ES-I3 (cell line): ENCODE data around the gene GALNT18.

Experiments
- H3K36me3 ChIP-seq: 2 replicates; pipeline ENCODE4 v1.6.1; 2013; ENCODE audit warnings: mild to moderate bottlenecking, low read length, control low read depth, moderate library complexity; ENCODE audit not compliant: insufficient read depth
- H3K4me1 ChIP-seq: 2 replicates; pipeline ENCODE4 v1.6.1; 2013; ENCODE audit warnings: mild to moderate bottlenecking, control low read depth, low read length; ENCODE audit not compliant: insufficient read depth
- H3K9ac ChIP-seq: 2 replicates; pipeline ENCODE4 v1.6.1; 2013; ENCODE audit warnings: low read depth, mild to moderate bottlenecking, low read length, moderate library complexity
- H3K9me3 ChIP-seq: 2 replicates; pipeline ENCODE4 v1.6.1; 2013; ENCODE audit warnings: mild to moderate bottlenecking, low read length, moderate library complexity; ENCODE audit not compliant: control insufficient read depth, insufficient read depth

Gene GALNT18

DNA sequence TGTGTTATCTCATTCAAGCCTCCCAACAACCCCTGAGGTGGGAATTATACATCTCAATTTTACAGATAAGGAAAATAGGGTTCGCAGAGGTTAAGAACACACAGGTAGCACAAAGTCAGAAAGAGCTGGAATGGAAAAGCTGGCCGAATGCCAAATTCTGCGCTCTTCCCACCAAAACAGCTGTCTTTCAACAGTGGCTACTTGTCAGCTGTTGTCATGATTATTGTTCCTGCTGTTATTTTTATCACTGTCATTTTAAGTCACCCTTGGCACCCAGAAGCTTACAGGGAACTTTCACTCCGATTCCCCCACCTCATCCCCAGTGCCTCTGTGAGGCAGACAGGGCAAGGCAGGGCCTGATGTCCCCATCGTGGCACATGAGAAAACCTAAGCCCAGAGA, 194.3 kb downstream of the GALNT18 start:
- no peaks in the 10 kb centered on the region for H3K9me3 ChIP-seq
- H3K36me3 ChIP-seq = no peaks in the 10 kb centered on the region
- peaks cover 14% of the 10 kb centered on the region for H3K4me1 ChIP-seq
- H3K9ac ChIP-seq = no peak overlapping the region

DNA sequence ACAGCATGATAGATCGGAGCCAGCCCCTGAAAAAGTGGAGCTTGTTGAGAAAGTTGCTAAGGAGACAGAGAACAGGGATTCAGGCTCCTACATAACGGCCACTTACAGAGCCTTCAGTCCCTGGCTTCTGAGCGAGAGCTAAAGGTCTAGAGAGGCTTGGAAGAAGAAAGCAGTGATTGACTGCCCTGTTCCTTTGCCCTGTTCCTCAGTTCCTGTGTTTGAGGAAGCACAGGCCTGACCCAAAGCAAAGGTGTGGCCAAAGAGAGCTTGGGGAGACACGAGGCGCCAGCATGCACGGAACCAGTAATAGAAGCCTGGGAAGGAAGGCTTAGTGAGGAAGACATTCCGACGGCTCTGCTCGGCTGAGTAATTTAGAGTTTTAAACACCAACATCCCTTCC, 194.7 kb downstream of the GALNT18 start:
- H3K4me1 ChIP-seq = peaks cover 14% of the 10 kb centered on the region
- H3K9me3 ChIP-seq = no peaks in the 10 kb centered on the region
- H3K9ac ChIP-seq = no peak overlapping the region
- H3K36me3 ChIP-seq = no peaks in the 10 kb centered on the region

- Histone ChIP-seq H3K36me3 (no peaks in the 10 kb centered on the region), H3K4me1 (peaks cover 14% of the 10 kb centered on the region), H3K9me3 (no peaks in the 10 kb centered on the region), H3K9ac (no peak overlapping the region)
Measured at GRCh38 chr11:11426226-11426952, 195.4 kb downstream of the GALNT18 start.

DNA sequence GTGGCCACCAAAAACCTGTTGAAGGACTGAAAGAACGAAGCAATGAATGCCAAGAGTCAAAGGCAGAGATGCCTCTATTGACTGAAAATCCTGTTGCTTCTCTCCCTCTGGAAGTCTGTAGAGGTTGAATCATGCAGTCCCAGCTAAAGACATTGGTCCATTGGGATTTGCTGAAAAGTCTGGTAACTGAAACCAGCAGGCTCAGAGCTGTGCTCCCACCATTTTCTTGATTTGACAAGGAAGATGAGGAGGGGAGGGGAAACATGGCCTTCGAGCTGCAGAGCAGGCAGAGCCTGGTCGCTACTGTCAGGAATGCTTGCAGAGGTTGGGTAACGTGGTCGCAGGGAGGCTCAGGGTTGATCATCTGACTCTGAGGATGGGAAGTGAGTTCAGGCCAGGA, 196.0 kb downstream of the GALNT18 start:
- peaks cover 14% of the 10 kb centered on the region for H3K4me1 ChIP-seq
- H3K36me3 ChIP-seq = no peaks in the 10 kb centered on the region
- H3K9ac ChIP-seq = no peak overlapping the region
- no peaks in the 10 kb centered on the region for H3K9me3 ChIP-seq

- Histone ChIP-seq H3K9me3 (no peaks in the 10 kb centered on the region), H3K36me3 (no peaks in the 10 kb centered on the region), H3K9ac (no peak overlapping the region), H3K4me1 (peaks cover 14% of the 10 kb centered on the region)
Measured at GRCh38 chr11:11424688-11425087, 197.1 kb downstream of the GALNT18 start.

DNA sequence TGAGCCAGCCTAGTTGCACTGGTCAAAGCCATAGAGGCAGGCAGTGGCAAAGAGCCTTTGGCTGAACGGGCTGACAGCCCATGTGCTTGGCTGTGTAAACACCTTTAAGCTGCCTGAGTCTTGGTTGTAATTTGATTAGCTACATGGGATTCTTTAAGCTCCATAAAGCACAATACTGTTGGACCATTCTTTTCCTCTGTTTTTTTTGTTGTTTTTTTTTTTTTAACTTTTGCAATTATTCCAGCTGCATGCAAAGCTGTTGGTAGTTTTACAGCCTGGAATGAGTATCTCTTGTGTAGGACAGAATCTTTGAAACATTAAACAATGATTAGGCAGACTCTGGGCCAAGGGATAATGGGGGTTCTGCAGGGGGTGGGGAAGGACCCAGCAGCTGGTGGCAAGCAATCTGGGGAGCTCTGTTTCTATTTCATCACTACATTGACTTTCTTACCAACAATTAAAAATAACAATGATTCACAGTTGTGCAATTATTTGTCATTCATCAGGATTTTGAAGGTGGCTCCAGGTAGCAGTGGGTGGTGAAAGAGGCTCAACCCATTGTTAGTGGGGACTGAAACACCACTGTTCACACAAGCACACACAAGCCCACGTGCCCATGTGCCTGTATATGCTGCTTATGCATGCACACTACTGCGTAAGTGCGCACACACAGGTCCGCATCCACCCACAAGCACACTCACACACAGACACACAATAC, 199.2 kb downstream of the GALNT18 start:
- Histone ChIP-seq H3K9me3 (no peaks in the 10 kb centered on the region), H3K9ac (no peak overlapping the region), H3K36me3 (no peaks in the 10 kb centered on the region), H3K4me1 (peaks cover 14% of the 10 kb centered on the region)

DNA sequence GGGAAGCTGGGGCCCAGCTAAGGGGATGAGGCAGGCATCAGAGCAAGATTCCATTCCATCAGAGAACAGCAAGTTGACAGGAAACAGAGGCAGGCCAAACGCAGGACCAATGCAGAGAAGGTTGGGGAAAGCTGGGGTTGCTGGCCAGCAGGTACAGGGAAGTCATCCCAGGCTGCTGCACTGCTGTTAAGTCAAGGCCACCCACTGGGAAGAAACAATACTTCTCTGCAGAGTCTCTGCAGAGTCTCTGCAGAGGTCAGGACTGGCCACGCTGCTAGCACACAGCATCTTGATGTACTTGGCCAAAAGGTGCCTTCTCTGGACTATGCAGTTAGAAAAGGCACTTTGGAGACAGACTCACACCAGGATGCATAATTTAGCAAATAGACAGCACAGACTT, 200.3 kb downstream of the GALNT18 start:
- no peaks in the 10 kb centered on the region for H3K36me3 ChIP-seq
- peaks cover 14% of the 10 kb centered on the region for H3K4me1 ChIP-seq
- H3K9ac ChIP-seq = no peak overlapping the region
- H3K9me3 ChIP-seq = no peaks in the 10 kb centered on the region

- Histone ChIP-seq H3K9ac (no peak overlapping the region), H3K4me1 (peaks cover 9% of the 10 kb centered on the region), H3K9me3 (no peaks in the 10 kb centered on the region), H3K36me3 (no peaks in the 10 kb centered on the region; the same call in 1 of the 2 replicates)
Measured at GRCh38 chr11:11420899-11421285, 200.9 kb downstream of the GALNT18 start.

DNA sequence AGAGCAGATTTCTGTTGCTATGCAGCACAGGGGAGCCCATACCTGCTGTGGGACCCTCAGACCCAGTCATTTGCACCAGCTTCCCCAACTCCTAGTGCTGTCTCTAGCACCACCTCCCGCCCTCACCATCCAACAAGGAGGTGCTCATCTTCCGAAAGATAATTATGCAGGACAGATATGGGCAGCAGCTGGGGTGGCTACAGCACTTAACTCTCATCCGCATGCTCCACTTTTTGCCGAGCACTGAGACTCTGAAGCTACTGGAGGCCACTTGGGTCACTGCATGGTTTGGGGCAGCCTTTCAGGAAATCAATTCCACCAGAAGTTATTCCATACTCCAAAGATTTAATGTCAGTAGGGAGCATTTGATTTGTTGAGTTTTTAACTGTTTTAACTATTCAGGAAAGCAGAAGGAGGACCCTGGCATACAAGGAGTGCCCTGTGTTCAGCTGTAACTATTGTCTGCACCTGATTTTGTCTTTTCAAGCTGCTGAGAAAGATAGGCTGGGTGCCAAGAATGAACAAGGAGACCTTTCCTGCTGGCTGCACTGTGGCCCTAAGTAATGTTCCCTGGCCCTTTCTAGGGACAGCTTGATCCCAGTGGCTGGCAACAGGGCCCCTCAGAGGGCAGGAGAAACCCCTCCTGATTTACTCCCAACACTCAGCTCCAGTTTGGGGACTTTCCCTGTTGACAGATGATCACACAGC, 201.5 kb downstream of the GALNT18 start:
- Histone ChIP-seq H3K9me3 (no peaks in the 10 kb centered on the region), H3K9ac (no peak overlapping the region), H3K36me3 (no peaks in the 10 kb centered on the region; the same call in 1 of the 2 replicates), H3K4me1 (peaks cover 8% of the 10 kb centered on the region; the same call in 1 of the 2 replicates)

DNA sequence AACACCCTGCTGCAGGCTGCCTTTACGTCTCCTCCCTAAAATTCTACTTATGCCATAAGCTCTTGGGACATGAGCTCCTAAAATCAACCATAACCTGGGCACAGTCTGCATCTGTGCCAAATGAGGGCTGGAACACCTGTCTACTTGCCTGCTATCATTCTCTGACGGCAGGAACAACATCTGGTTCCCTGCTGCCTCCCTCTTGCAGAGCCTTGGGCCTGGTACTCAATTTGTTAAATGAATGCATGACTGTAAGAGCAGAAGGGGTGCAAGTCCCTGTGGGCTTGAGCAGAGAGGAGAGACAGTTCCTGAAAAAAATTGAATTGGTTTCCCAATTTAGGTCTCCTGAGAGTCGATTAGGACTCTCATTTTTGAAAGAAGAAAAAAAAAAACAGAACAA, 202.1 kb downstream of the GALNT18 start:
- no peaks in the 10 kb centered on the region; the same call in 1 of the 2 replicates for H3K36me3 ChIP-seq
- no peaks in the 10 kb centered on the region for H3K9me3 ChIP-seq
- H3K9ac ChIP-seq = no peak overlapping the region
- H3K4me1 ChIP-seq = peaks cover 8% of the 10 kb centered on the region; the same call in 1 of the 2 replicates

DNA sequence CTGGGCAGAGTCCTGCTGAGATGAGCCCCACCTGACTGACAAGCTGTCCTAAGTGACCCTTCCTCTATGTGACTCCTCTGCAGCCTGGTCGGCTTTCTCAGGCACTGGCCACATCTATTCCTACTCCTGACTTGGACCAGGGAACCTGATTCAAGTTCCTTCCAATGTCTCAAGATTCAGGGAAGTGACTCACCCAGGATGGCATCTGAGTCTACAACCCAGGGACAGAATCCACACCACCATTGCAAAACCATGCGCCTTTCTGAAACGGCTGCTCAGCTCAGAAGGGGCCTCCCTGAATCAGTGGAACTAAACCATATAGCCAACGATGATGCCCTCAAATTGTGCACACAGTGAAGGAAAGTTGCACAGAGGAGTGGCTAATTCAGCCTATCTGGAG, 204.9 kb downstream of the GALNT18 start:
- peaks cover 8% of the 10 kb centered on the region; the same call in 1 of the 2 replicates for H3K4me1 ChIP-seq
- H3K36me3 ChIP-seq = no peaks in the 10 kb centered on the region; the same call in 1 of the 2 replicates
- no peaks in the 10 kb centered on the region for H3K9me3 ChIP-seq
- H3K9ac ChIP-seq = no peak overlapping the region

- Histone ChIP-seq H3K9me3 (no peaks in the 10 kb centered on the region), H3K4me1 (peaks cover 8% of the 10 kb centered on the region; the same call in 1 of the 2 replicates), H3K36me3 (no peaks in the 10 kb centered on the region; the same call in 1 of the 2 replicates), H3K9ac (no peak overlapping the region)
Measured at GRCh38 chr11:11416502-11416901, 205.3 kb downstream of the GALNT18 start.

DNA sequence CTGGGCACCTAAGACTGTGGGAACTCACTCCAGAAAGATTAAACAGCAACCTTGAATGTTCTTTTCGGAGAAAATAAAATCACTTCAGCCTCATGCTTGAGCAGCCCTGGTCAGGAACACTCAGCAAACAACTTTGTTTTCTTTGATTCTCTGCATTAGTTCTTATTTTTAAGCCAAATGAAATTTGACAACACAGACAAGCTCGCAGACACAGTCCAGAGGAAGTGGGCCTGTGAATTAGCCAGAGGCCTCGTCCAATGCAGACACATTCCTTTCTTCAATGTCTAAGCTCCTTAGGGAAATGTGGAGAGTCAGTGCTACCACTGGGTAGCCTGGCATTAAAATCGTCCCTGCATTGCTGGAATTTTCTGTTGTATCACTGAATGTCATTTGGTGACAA, 205.9 kb downstream of the GALNT18 start:
- H3K9ac ChIP-seq = no peak overlapping the region
- H3K36me3 ChIP-seq = no peaks in the 10 kb centered on the region; the same call in 1 of the 2 replicates

DNA sequence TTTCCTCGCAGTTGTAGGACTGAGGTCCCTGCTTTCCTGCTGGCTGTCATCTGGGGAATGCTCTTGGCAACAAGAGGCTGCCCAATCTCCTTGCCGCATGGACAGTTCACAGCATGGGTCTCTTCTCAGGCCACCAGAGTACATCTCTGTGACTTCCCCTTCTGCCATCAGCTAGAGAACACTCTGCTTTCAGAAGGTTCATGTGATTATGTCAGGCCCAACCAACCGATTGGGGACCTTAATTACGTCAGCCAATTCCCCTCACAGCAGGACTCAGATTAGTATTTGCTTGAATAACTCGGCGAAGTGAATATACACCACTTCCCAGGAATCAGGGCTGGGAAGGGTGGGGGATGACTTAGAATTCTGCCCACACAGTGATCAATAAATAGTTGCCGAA, 206.8 kb downstream of the GALNT18 start:
- Histone ChIP-seq H3K9ac (no peak overlapping the region), H3K36me3 (no peaks in the 10 kb centered on the region; the same call in 1 of the 2 replicates), H3K9me3 (no peaks in the 10 kb centered on the region)

More for the DNA sequence above, 205.9 kb downstream of the GALNT18 start:
- H3K9me3 ChIP-seq = no peaks in the 10 kb centered on the region
- peaks cover 8% of the 10 kb centered on the region; the same call in 1 of the 2 replicates for H3K4me1 ChIP-seq

More for the DNA sequence above, 206.8 kb downstream of the GALNT18 start:
- peaks cover 8% of the 10 kb centered on the region; the same call in 1 of the 2 replicates for H3K4me1 ChIP-seq
